Activated effector memory CD4-positive, alpha-beta T cell treated with Interleukin-2 at 50 U/mL for 16 hours (primary cell): Measurements from ENCODE around the gene TMEM115.
A peak's percentile ranks its signal among the peaks of the same experiment; 100 is the strongest.

Source experiments
- DNase-seq: peaks from one replicate; pipeline ENCODE4 v3.0.0-alpha.2; 2020

The TMEM115 gene

GRCh38 chr3:50330330-50330729, 29.0 kb downstream of the TMEM115 start:
- DNase-seq = no peak

- DNase-seq = peak; percentile 92
Observed at GRCh38 chr3:50327943-50328691, 31.2 kb downstream of the TMEM115 start, which contains the start of gene TUSC2. Gene TUSC2 (minus strand): TSS chr3:50328223. CDS start chr3:50328099, 124 bp downstream.

- DNase-seq = no peak
Observed at GRCh38 chr3:50327129-50327528, 32.2 kb downstream of the TMEM115 start.

GRCh38 chr3:50326182-50326541, 33.2 kb downstream of the TMEM115 start:
- no peak for DNase-seq

GRCh38 chr3:50325497-50326181, 33.7 kb downstream of the TMEM115 start:
- DNase-seq = no peak

GRCh38 chr3:50325113-50325480, 34.2 kb downstream of the TMEM115 start:
- no peak for DNase-seq

GRCh38 chr3:50324351-50325112, 34.8 kb downstream of the TMEM115 start:
- peak; percentile 47 for DNase-seq

GRCh38 chr3:50323614-50324199, 35.6 kb downstream of the TMEM115 start:
- no peak for DNase-seq

- DNase-seq = no peak
Observed at GRCh38 chr3:50323092-50323600, 36.2 kb downstream of the TMEM115 start.

- no peak for DNase-seq
Observed at GRCh38 chr3:50322386-50323091, 36.8 kb downstream of the TMEM115 start, which contains the start of gene HYAL2. Gene HYAL2 (minus strand): TSS chr3:50322745. CDS start chr3:50320489, 2,256 bp downstream.

GRCh38 chr3:50322115-50322385, 37.3 kb downstream of the TMEM115 start:
- no peak for DNase-seq

GRCh38 chr3:50321336-50322114, 37.8 kb downstream of the TMEM115 start:
- DNase-seq = peak; percentile 81

- DNase-seq = no peak
Observed at GRCh38 chr3:50320853-50321335, 38.4 kb downstream of the TMEM115 start.

GRCh38 chr3:50319894-50320625, 39.3 kb downstream of the TMEM115 start:
- DNase-seq = no peak

- DNase-seq = no peak
Observed at GRCh38 chr3:50319181-50319893, 40.0 kb downstream of the TMEM115 start.

- DNase-seq = no peak
Observed at GRCh38 chr3:50318615-50319014, 40.7 kb downstream of the TMEM115 start.

GRCh38 chr3:50318163-50318562, 41.2 kb downstream of the TMEM115 start:
- no peak for DNase-seq

GRCh38 chr3:50317300-50317699, 42.0 kb downstream of the TMEM115 start:
- DNase-seq = no peak

- DNase-seq = peak; percentile 82
Observed at GRCh38 chr3:50316657-50317242, 42.6 kb downstream of the TMEM115 start.

- DNase-seq = no peak
Observed at GRCh38 chr3:50314816-50315215, 44.5 kb downstream of the TMEM115 start.
